ENCODE results near the gene CNIH3.

DNA sequence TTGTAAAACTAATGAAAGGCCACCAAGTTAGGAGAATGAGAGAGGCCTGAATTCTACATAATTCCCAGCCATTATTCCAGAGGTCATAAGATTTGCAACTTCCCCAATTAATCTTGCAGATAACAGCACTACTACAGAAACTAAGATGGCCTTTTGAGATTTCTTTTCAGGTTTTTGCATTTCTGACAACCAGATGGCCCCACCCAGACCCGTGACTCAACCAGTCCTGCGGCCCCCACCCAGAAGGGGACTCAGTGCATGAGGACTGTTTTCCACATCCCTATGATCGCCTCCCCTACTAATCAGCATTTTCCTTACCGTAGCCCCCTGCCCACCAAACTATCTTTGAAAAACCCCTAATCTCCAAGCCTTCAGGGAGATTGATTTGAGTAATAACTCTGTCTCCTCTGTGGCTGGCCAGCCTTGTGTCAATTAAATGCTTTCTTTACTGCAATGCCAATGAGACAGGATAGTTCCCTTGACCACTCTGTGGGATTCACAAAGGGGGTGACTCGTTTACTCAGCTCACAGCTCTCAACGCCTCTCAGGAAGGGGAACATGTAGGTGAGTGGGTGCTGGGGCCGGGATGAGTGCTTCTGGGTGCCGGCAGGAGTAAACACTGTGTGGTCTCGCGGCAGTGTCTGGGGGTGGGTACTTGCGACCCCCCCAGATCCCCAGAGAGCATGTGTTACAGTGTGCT is 10.5 kb upstream of the CNIH3 start:
- TF ChIP-seq, protein P1, sequence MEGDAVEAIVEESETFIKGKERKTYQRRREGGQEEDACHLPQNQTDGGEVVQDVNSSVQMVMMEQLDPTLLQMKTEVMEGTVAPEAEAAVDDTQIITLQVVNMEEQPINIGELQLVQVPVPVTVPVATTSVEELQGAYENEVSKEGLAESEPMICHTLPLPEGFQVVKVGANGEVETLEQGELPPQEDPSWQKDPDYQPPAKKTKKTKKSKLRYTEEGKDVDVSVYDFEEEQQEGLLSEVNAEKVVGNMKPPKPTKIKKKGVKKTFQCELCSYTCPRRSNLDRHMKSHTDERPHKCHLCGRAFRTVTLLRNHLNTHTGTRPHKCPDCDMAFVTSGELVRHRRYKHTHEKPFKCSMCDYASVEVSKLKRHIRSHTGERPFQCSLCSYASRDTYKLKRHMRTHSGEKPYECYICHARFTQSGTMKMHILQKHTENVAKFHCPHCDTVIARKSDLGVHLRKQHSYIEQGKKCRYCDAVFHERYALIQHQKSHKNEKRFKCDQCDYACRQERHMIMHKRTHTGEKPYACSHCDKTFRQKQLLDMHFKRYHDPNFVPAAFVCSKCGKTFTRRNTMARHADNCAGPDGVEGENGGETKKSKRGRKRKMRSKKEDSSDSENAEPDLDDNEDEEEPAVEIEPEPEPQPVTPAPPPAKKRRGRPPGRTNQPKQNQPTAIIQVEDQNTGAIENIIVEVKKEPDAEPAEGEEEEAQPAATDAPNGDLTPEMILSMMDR (IDR thresholded peaks at IDR 0.05): no peak
- no peak for TF ChIP-seq POLR2AphosphoS5 (IDR thresholded peaks at IDR 0.05)
- no peak for TF ChIP-seq POLR2A (IDR thresholded peaks at IDR 0.05)

Measured in upper lobe of left lung (tissue), 4 donors.